ENCODE data around the gene BARX2.

BARX2 gene

DNA sequence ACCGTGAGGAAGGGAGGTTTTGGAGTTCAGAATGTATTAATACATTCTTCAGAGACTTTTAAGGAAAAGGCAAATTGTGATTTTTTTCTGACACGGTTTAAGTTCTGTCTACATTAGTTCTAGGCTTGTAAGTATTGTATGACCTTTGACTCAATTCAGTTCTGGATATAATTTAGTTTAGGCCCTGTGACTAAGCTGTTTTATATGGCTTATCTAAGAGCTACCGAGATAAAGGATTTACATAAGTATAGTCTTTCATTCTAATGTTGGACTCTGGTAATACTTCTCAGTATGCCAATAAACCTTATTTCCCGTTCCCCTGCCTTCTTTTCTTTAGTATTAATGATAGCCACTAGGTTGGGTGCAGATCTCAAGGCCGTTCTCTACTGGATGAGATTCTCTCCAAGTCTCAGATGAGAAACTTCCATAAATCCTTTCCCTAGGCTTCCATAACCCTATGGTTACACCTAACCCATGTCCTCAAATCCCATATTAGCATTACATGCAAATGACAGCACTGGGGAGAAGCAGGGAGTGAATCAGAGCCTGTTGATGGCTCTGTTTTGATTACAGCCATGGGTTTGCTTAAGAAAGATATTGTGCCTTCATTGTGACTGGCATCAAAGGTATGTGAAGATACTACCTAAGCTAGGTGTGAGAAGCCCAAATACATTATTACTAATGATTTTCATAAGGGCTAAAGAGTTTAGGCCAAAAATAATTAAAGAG, 38.7 kb downstream of the BARX2 start:
- TF ChIP-seq, protein P1, sequence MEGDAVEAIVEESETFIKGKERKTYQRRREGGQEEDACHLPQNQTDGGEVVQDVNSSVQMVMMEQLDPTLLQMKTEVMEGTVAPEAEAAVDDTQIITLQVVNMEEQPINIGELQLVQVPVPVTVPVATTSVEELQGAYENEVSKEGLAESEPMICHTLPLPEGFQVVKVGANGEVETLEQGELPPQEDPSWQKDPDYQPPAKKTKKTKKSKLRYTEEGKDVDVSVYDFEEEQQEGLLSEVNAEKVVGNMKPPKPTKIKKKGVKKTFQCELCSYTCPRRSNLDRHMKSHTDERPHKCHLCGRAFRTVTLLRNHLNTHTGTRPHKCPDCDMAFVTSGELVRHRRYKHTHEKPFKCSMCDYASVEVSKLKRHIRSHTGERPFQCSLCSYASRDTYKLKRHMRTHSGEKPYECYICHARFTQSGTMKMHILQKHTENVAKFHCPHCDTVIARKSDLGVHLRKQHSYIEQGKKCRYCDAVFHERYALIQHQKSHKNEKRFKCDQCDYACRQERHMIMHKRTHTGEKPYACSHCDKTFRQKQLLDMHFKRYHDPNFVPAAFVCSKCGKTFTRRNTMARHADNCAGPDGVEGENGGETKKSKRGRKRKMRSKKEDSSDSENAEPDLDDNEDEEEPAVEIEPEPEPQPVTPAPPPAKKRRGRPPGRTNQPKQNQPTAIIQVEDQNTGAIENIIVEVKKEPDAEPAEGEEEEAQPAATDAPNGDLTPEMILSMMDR (conservative IDR thresholded peaks at IDR 0.05; ENCODE audit: control insufficient read depth, insufficient read depth, low read depth, low read length), result no peak
- DNase-seq (ENCODE audit: low read depth), result no peak
- no peak overlapping the region for H3K4me3 ChIP-seq (ENCODE audit: control insufficient read depth, low read depth, low read length)

DNA sequence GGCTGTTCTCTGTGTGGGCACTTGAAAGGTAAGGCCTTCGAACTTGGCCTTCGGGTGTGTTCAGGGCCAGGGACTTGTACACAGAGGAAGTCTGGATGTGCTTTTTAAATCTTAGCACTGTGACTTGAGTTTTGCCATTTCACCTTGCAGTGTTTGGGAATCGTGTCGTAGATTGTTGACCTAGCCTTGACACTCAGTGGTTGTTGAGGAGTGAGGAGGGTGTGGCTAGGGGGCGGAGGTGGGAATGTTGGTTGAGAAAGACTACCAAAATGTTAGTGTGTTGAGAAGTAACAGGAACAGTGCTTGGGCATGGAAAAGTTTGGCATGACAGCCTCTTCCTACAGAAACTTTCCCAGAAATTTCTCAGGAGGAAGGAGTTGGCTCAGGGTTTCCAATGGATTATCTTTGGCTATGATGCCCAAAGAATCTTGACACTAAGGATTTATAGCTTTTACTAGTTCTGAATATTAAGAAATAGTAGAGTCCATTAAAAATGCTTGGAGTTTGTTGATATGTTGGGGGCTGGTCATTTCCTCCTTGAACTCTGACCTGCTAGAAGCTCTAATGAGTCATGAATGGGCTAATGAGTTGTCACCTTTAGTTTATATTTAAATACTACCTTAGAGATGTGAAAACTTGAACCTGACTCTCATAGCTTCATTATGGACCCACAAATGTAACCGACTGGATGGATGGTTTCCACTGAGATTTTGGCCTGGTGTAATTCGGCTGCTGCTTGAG, 40.6 kb downstream of the BARX2 start:
- no peak overlapping the region for H3K4me3 ChIP-seq (ENCODE audit: control insufficient read depth, low read depth, low read length)
- TF ChIP-seq, protein P1 (conservative IDR thresholded peaks at IDR 0.05; ENCODE audit: control insufficient read depth, insufficient read depth, low read depth, low read length), result no peak
- no peak for DNase-seq (ENCODE audit: low read depth)

DNA sequence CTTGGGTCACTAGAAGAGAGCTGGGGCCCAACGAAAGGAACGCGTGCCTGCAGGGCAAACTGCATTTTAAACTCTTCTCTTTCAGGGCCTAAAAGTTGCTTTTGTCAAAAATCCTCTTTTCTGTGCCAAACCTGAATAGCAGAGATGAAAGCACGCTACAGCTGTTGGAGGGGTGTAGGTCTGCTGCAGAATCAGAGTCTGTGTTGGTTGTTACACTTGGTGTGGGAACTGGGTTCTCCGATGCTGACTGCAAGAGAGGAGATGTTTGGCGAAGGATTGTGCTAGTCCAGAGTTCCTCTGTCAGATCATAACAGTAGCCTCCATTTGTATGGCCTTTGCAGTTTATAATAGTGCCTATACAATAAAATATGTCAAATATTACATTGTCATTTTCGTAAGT, 41.8 kb downstream of the BARX2 start:
- no peak for DNase-seq (ENCODE audit: low read depth)
- TF ChIP-seq, protein P1 (conservative IDR thresholded peaks at IDR 0.05; ENCODE audit: control insufficient read depth, insufficient read depth, low read depth, low read length), result no peak
- no peak overlapping the region for H3K4me3 ChIP-seq (ENCODE audit: control insufficient read depth, low read depth, low read length)

DNA sequence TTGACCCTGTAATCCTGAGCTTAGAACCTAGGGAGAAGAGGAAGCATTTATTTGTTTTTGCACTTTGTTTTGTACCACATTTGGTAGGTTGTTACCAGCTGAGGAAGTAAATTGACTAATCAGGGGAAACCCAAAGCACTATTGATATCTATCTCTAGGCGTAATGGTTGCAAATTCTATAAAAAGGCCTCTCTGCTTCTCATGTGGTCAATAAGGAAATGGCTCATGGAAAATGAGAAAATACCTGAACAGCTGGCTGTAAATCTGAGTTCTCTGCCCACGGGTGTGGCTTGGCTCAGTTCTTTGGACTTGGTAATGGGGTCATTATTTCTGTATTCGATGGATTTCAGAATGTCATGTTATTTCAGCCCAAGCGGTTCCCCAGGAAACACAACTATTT, 42.4 kb downstream of the BARX2 start:
- no peak for DNase-seq (ENCODE audit: low read depth)
- H3K4me3 ChIP-seq (ENCODE audit: control insufficient read depth, low read depth, low read length), result no peak overlapping the region
- TF ChIP-seq, protein P1 (conservative IDR thresholded peaks at IDR 0.05; ENCODE audit: control insufficient read depth, insufficient read depth, low read depth, low read length), result no peak

DNA sequence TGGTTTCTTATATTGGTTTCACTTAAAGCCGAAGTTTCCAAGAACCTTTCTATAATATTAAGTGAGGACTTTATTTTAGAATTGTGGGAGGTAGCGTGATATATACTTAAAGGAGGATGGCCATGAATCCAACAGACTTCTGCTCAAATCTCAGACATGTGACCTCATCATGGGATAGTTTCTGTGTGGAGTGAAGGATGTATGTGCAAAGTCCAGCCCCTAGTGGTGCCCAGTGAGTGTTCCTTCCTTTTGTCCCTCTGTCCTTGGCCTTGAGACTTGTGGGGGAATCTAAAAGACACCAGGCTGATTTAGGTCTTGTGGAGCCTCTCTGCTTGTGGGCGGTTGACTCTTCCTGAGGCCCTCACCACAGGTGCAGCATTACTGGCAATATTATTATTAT, 43.7 kb downstream of the BARX2 start:
- no peak overlapping the region for H3K4me3 ChIP-seq (ENCODE audit: control insufficient read depth, low read depth, low read length)
- DNase-seq (ENCODE audit: low read depth), result no peak
- TF ChIP-seq, protein P1 (conservative IDR thresholded peaks at IDR 0.05; ENCODE audit: control insufficient read depth, insufficient read depth, low read depth, low read length), result no peak

DNA sequence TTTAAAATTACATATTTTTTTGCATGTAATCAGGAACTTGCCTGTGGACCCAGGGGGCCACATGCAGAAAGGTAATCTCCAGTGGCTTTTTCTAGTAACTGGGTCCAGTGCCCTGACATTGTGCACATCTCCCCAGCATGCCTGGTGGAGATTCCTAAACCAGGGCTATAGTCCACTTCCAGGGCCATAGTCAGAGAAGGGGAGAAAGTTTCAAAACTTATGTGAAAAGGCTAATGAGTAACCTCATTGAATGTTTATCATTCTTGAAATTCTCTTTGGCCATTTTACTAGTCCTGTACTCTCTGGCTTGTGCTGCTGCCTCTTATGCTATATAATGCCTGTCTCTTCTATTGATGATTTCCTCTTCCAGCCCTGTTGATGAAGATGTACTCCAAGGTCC, 47.8 kb downstream of the BARX2 start:
- TF ChIP-seq, protein P1 (conservative IDR thresholded peaks at IDR 0.05; ENCODE audit: control insufficient read depth, insufficient read depth, low read depth, low read length), result no peak
- DNase-seq (ENCODE audit: low read depth), result no peak
- H3K4me3 ChIP-seq (ENCODE audit: control insufficient read depth, low read depth, low read length), result no peak overlapping the region
